ENCODE measurements around the gene KRTAP5-7. TPM values are rescaled to one million over a fixed set of nuclear protein-coding genes. Genes with fewer than 3 reads are reported as not detected.

The KRTAP5-7 gene
- total and polyA plus RNA-seq, 2 of the 13 experiments (the other 11 are each of a cell fraction or from before 2014, with no cell fraction given), result 0.54 TPM; not detected in 1

- TF ChIP-seq BORCS8-MEF2B (CRISPR knock-in tag; IDR thresholded peaks at IDR 0.05) (no peak), MIXL1 (CRISPR knock-in tag; IDR thresholded peaks at IDR 0.05) (no peak)
- FAIRE-seq, result no peak
- BruUV-seq (replicated peaks), result no TSS peak
- CTCF ChIA-PET (ENCODE audit: low intra/inter-chr PET ratio, low total read pairs), result no interaction called here
- 0 out of 5 replicates have a peak, but pooled peaks cover 0 to 1% of the 10 kb centered on the region in 2 experiments for H3K27me3 ChIP-seq (ENCODE audit: control insufficient read depth in 1 of 2, insufficient read depth in 2 of 2, low read length in 2 of 2)
- POLR2A ChIA-PET, result no interaction called here
- H3K4me2 ChIP-seq (ENCODE audit: low read depth, low read length), result no peak overlapping the region
- WGBS (ENCODE audit: low lambda C conversion rate), result 58% methylated on average over 9 of the region's 10 CpGs
- no peak overlapping the region for H3K9ac ChIP-seq (ENCODE audit: insufficient read depth, low read depth, low read length)
- ATAC-seq, result no peak
- intact Hi-C loops (cut with micrococcal nuclease; ENCODE audit: unreplicated experiment) (no loop called here), in situ Hi-C loops (cut with HindIII; ENCODE audit: extremely low pct_ligation_motif_present, low pct_unique_long_range_greater_than_20kb) (no loop called here)
- no peak overlapping the region for H3K4me3 ChIP-seq (replicated peaks in 1 of 3; ENCODE audit: insufficient read depth in 1 of 3, low read depth in 2 of 3, low read length in 3 of 3)
- H3K4me1 ChIP-seq (ENCODE audit: insufficient read depth, low read length), result peaks cover 2% of the 10 kb centered on the region
- no peak for DNase-seq (ENCODE audit: low spot score)
- no peaks in the 10 kb centered on the region for H3K36me3 ChIP-seq (replicated peaks in 1 of 2; ENCODE audit: control insufficient read depth in 1 of 2, insufficient read depth in 2 of 2, low read length in 2 of 2)
- H2AFZ ChIP-seq (ENCODE audit: low read length), result no peak overlapping the region
- H3K9me3 ChIP-seq (ENCODE audit: low read length), result no peaks in the 10 kb centered on the region
- no peak overlapping the region for H3K27ac ChIP-seq (ENCODE audit: extremely low read length, insufficient read depth, low read length)
- H4K20me1 ChIP-seq (ENCODE audit: insufficient read depth, low read length), result no peaks in the 10 kb centered on the region
- no peaks in the 10 kb centered on the region for H3K79me2 ChIP-seq (ENCODE audit: insufficient read depth, low read length)
These were observed 7.5 kb upstream of the KRTAP5-7 start for GRCh38 chr11:71519546-71519945.

- intact Hi-C loops (cut with micrococcal nuclease; ENCODE audit: unreplicated experiment) (no loop called here), in situ Hi-C loops (cut with HindIII; ENCODE audit: extremely low pct_ligation_motif_present, low pct_unique_long_range_greater_than_20kb) (no loop called here)
- Histone ChIP-seq H3K27me3 (ENCODE audit: control insufficient read depth in 1 of 2, insufficient read depth in 2 of 2, low read length in 2 of 2) (no peaks in the 10 kb centered on the region), H3K79me2 (ENCODE audit: insufficient read depth, low read length) (no peaks in the 10 kb centered on the region), H3K4me3 (replicated peaks in 1 of 3; ENCODE audit: insufficient read depth in 1 of 3, low read depth in 2 of 3, low read length in 3 of 3) (0 out of 6 replicates have a peak overlapping the region, but pooled peaks of 1 of the 3 experiments have one; percentile 7), H4K20me1 (ENCODE audit: insufficient read depth, low read length) (no peaks in the 10 kb centered on the region), H3K9me3 (ENCODE audit: low read length) (no peaks in the 10 kb centered on the region), H3K9ac (ENCODE audit: insufficient read depth, low read depth, low read length) (no peak overlapping the region), H3K27ac (ENCODE audit: extremely low read length, insufficient read depth, low read length) (no peak overlapping the region), H3K4me1 (ENCODE audit: insufficient read depth, low read length) (peaks cover 45% of the 10 kb centered on the region), H3K36me3 (replicated peaks in 1 of 2; ENCODE audit: control insufficient read depth in 1 of 2, insufficient read depth in 2 of 2, low read length in 2 of 2) (no peaks in the 10 kb centered on the region), H2AFZ (ENCODE audit: low read length) (no peak overlapping the region), H3K4me2 (ENCODE audit: low read depth, low read length) (peak overlapping the region; percentile 28; the same call in 1 of the 2 replicates)
- BruUV-seq (replicated peaks), result no TSS peak
- ChIA-PET POLR2A (interaction anchor here (0.8 to 2.7 kb wide), 2 partner anchors 9 to 38 kb away, joined by 4 to 6 read pairs; no protein-coding TSS in a partner anchor), CTCF (ENCODE audit: low intra/inter-chr PET ratio, low total read pairs) (no interaction called here)
- no peak for DNase-seq (ENCODE audit: low spot score)
- no peak for FAIRE-seq
- ATAC-seq, result peak; percentile 58
- 47% methylated on average over 2 of the region's 3 CpGs for WGBS (ENCODE audit: low lambda C conversion rate)
- TF ChIP-seq ZFP36L2 (CRISPR knock-in tag; IDR thresholded peaks at IDR 0.05) (no peak), TRIM22 (IDR thresholded peaks at IDR 0.05) (no peak), ELF3 (CRISPR knock-in tag; IDR thresholded peaks at IDR 0.05) (0 out of 2 replicates have a peak, but pooled peaks have one; percentile 11), FOXO4 (CRISPR knock-in tag; conservative IDR thresholded peaks at IDR 0.05) (0 out of 2 replicates have a peak, but pooled peaks have one; percentile 79), PAXIP1 (CRISPR knock-in tag; conservative IDR thresholded peaks at IDR 0.05) (0 out of 2 replicates have a peak, but pooled peaks have one; percentile 18), ZNF367 (CRISPR knock-in tag; IDR thresholded peaks at IDR 0.05; ENCODE audit: borderline replicate concordance) (no peak), TFDP1 (CRISPR knock-in tag; IDR thresholded peaks at IDR 0.05; ENCODE audit: borderline replicate concordance) (no peak)
These were observed 1.7 kb upstream of the KRTAP5-7 start for GRCh38 chr11:71525188-71525937.
